ENCODE measurements around the gene RYR3.

Gene RYR3

DNA sequence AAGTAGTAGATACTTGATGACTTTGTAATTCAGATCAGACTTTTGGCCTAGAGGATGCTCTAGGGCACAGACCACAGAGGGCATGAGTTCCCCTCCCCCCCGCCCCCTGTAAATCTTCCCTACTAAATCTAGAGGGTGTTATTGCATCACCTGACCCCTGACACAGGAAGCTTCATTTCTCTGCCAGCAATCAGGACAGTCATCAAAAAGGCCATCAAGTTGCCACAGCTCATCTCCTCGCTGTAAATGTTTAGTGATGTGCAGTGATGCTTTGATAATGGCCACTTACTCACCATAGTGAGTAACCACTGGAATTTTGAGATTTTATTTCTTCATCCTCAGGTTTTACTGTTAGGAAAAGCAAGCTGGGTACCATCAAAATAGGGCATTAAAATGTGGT lies 368.3 kb downstream of the RYR3 start:
- no peak overlapping the region for H3K4me3 ChIP-seq (ENCODE audit: low read length)
- no peak for TF ChIP-seq ZNF274 (IDR thresholded peaks at IDR 0.05; ENCODE audit: low read depth, low read length)

DNA sequence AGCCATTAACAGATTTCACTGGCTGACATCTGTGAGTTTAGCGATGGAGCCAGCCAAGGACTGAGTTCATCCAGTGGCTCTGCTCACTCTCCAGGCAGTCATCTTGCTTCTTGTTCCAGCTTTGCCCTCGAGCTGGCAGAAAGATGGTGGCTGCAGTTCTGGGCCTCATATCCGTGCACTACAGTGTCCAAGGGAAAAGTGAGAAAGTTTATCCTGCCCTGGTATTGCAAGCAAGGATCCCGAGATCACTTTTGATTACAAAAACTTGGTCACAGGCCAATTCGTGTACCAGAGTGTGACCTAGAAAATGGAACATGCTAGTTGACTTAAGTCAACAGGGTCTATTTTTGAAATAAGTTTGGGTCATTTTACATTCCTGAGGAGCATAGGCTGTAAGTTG lies 369.6 kb downstream of the RYR3 start:
- no peak overlapping the region for H3K4me3 ChIP-seq (ENCODE audit: low read length)
- TF ChIP-seq ZNF274 (IDR thresholded peaks at IDR 0.05; ENCODE audit: low read depth, low read length), result no peak

DNA sequence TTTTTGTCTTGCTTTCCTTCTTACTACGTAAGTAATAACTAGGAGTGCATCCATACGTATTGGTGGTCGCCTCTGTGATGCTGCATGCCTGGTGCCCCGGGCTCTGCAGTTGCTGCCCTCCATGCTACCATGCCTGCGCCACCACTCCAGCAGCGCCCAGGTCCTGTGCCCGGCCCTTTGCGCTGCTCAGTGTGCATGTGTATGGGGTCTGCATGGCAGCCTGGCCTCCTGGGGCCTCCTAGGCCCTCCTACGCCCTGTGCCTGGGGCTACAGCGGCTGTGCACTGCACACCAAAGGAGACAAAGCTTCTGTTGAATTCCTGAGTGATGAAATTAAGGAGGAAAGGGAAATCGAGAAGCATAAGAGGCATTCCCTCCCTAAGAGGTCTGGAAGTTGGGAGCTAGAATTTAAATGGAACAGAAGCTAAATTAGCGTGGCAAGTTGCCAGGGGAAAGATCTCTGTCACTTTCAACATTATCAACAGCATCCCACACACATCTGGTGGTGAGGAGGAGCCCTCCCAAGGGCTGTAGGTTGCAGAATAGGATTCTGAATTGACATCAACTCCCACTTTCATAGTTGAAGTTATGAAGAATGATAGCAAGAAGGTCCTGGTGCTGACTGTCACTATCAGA lies 382.5 kb downstream of the RYR3 start:
- no peak overlapping the region for H3K4me3 ChIP-seq (ENCODE audit: low read length)
- no peak for TF ChIP-seq ZNF274 (IDR thresholded peaks at IDR 0.05; ENCODE audit: low read depth, low read length)

DNA sequence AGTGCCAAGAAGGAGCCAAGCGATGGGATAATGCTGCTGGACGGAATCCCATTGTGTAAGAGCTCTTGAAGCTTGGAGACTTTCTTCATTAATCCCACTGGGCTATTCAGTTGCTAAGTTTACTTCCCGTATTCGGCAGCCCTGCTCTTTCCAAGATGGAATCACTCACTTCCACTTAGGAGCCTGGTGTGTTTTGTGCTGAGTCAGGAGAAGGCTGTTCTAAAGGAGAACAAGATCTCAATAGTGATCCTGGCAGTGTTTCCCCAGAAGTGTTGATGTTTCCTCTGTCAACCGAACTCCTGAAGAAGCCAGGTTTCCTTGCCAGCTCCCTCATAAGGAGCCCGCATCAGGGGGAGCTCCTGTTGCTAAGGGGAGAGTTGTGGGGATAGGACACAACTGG lies 387.4 kb downstream of the RYR3 start:
- no peak overlapping the region for H3K4me3 ChIP-seq (ENCODE audit: low read length)

DNA sequence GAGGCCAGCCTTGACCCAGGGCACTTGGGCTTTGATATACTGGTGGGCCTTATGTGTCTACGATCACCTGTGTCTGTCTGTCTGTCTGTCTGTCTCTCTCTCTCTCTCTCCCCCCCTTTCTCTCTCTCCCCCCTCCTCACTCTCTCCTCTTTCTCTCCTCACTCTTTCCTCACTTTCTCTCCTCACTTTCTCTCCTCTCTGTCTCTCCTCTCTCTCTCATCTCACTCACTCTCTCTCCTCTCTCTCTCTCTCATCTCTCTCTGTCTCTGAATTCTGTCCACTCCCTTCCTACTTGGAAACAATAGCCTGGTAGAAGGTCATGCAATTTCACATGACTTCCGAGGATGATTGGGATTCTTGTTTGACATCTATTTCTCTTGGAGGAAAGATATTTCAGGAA lies 388.4 kb downstream of the RYR3 start:
- H3K4me3 ChIP-seq (ENCODE audit: low read length), result no peak overlapping the region
- no peak for TF ChIP-seq ZNF274 (IDR thresholded peaks at IDR 0.05; ENCODE audit: low read depth, low read length)

More for the DNA sequence above, 387.4 kb downstream of the RYR3 start:
- no peak for TF ChIP-seq ZNF274 (IDR thresholded peaks at IDR 0.05; ENCODE audit: low read depth, low read length)

DNA sequence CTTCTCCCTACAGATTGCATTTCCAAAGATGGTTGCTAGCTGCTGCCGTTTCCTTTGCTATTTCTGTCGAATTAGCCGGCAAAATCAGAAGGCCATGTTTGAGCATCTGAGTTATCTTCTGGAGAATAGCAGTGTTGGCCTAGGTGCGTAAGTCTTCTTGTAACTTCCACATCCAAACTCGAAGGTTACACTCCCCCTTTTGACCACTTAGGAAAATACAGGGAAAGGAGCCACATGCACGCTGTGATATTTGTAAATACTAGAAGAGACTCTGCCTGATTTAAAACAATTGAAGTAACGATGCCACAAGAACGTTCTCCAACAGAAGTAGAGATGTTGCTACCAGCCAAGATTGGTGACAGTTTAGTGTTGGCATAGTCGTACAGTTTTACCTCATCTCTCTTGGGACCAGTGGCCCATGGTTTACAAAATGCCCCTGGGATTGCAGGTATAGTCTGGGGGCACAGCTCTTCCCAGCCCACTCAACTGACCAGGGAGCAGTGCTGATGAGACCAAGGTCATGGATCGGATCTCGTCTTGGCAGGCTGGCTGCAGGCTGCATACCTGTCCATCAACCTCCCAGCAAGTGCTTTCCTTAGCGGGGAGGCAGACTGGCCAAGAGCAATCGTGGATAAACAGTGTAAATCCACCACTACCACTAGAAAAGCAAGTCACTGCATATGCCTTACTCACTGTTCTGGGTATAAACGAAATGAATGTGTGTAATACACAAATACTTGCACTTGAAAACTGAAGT lies 389.1 kb downstream of the RYR3 start:
- H3K4me3 ChIP-seq (ENCODE audit: low read length), result no peak overlapping the region
- TF ChIP-seq ZNF274 (IDR thresholded peaks at IDR 0.05; ENCODE audit: low read depth, low read length), result no peak

DNA sequence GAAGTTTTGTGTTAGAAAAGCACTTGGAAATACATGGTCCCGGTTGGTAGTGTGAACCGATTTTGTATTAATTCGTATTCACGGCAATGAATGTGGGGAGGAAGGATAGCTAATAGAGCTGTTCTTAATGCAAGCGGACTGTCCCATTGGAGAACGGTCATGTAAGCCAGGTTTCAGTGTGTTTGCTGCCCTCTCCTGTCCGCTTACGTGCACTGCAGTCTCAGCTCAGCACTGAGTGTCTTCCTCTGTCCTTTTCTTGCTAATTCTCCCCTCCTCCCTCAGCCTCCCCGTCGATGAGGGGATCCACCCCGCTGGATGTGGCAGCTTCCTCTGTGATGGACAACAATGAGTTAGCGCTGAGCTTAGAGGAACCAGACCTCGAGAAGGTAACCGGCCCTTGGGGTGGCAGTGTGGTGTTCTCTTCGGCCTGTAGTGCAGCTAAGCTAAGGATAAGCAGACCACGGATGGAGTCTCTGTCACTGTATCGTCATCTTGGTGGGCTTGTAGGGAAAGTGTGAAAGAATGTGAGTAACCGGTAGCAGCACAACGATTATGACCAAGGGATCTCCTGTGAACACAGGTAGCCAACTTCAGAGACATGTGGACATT lies 390.0 kb downstream of the RYR3 start:
- TF ChIP-seq ZNF274 (IDR thresholded peaks at IDR 0.05; ENCODE audit: low read depth, low read length), result no peak
- no peak overlapping the region for H3K4me3 ChIP-seq (ENCODE audit: low read length)

DNA sequence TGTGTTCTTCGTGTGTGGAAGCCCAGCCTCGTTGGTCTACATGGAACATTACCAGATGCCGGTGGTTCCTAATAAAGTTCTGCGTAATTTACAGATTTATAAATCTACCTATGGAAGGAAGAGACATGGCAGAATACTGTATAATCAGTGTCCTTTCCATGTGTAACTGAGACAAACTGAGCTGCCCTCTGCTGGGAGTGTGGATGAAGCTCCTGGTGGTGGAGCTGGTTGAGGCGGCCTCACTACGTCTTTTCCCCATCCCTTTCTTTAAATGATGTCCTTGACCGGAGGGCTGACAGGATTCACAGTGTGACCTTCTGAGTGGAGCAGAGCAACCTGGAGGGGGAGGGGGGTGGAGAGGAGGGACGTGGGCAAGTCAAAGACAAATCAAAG lies 390.5 kb downstream of the RYR3 start:
- TF ChIP-seq ZNF274 (IDR thresholded peaks at IDR 0.05; ENCODE audit: low read depth, low read length), result no peak
- H3K4me3 ChIP-seq (ENCODE audit: low read length), result no peak overlapping the region

DNA sequence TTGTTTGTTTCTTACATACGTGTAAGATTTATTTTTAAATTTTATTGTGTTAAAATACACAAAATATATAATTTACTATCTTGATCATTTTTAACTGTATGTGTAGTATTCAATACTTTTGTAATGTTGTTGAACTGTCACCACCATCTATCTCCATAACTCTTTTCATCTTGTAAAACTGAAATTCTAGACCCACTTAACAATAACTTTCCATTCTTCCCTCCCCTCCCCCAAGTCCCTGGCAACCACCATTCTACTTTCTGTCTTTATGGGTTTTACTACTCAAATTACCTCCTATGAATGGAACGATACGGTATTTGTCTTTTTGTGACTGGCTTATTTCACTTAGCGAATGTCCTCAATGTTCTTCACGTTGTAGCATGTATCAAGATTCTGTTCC lies 395.4 kb downstream of the RYR3 start:
- H3K4me3 ChIP-seq (ENCODE audit: low read length), result no peak overlapping the region
- TF ChIP-seq ZNF274 (IDR thresholded peaks at IDR 0.05; ENCODE audit: low read depth, low read length), result no peak

DNA sequence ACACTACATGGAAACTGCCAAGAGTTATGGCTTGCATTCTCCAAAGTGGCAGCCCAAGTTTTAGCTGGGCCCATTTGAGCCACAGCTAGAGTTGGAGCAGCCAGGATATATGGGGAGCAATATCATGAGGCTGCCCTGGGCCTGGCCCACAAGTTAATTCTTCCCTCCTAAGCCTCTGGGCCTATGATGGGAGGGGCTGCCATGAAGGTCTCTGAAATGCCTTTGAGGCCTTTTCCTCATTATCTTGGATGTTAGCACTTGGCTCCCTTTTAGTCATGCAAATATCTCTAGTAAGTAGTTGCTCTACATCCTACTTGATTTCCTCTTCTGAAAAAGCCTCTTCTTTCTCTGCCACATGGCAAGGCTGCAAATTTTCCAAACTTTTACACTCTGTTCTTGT lies 400.0 kb downstream of the RYR3 start:
- H3K4me3 ChIP-seq (ENCODE audit: low read length), result no peak overlapping the region
- no peak for TF ChIP-seq ZNF274 (IDR thresholded peaks at IDR 0.05; ENCODE audit: low read depth, low read length)

DNA sequence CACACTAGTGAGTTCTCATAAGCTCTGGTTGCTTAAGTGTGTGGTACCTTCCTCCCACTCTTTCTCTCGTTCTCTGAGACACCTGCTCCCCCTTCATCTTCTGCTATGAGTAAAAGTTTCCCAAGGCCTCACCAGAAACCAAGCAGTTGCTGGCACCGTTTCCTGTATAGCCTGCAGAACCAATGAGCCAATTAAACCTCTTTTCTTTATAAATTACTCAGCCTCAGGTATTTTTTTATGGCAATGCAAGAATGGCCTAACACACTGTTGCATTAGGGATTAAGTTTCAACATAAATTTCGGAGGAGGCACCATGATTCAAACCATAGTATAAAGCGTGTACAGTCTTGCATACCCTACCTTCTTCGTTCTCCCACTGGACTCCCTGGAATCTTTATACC lies 405.3 kb downstream of the RYR3 start:
- TF ChIP-seq ZNF274 (IDR thresholded peaks at IDR 0.05; ENCODE audit: low read depth, low read length), result no peak

DNA sequence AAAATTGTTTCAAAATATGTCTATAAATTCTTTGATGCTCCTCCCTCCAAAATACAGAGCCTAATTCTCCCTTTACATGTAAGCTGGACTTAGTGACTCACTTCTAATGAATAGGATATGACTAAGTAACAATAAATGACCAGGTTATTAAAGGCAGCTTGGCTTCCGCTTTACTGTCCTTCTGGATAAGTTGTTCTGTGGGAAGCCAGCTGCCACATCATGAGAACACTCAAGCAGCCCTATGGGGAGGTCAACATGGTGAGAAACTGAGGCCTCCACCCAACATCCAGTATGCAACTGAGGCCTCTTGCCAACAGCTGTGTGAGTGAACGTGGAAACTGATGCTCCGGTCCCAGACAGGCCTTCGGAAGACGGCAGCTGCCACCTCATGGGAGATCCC lies 410.2 kb downstream of the RYR3 start:
- no peak for TF ChIP-seq ZNF274 (IDR thresholded peaks at IDR 0.05; ENCODE audit: low read depth, low read length)
- no peak overlapping the region for H3K4me3 ChIP-seq (ENCODE audit: low read length)

More for the DNA sequence above, 405.3 kb downstream of the RYR3 start:
- H3K4me3 ChIP-seq (ENCODE audit: low read length), result no peak overlapping the region

DNA sequence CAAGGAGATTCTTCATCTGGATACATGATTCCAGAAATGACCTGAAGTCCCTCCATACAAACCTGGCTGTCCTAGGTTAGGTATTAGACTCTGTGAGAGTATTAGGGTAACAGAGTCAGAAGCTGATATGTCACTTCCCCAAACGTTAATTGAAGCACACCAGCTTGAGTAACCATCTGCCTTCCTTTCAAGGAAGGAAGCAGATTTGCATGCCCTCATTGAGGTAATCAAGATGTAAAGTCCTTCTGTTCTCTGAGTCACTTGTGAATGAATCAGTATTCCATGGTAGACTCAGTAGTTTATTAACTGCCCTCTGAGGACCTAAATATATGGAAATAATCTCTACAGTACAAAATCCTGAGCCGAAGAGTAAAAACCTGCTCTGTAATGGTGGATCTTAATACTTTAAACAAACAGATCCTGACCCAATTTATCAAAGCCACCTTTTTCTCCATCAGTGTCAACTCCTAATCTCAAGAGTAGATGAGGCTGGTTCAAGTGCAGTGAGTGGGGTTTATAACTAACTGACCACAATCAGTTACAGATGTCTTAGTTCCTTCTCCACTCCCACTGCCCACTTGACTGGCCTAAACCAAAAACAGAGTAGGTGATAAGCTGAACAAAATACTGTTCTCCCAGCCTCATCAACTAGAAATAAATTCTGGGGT lies 411.4 kb downstream of the RYR3 start:
- no peak overlapping the region for H3K4me3 ChIP-seq (ENCODE audit: low read length)

DNA sequence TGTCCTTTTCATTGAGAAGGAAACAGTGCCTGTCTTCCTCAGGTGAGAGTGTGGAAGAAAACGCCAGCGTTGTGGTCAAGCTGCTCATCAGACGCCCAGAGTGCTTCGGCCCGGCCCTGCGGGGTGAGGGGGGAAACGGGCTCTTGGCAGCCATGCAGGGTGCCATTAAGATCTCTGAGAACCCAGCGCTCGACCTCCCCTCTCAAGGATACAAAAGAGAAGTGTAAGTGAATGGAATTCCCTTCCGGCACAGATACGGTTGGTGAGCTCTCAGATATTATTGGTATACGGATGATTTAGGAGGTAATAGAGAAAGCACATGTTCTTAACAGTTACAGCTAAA lies 411.9 kb downstream of the RYR3 start:
- no peak overlapping the region for H3K4me3 ChIP-seq (ENCODE audit: low read length)
- TF ChIP-seq ZNF274 (IDR thresholded peaks at IDR 0.05; ENCODE audit: low read depth, low read length), result no peak

More for the DNA sequence above, 411.4 kb downstream of the RYR3 start:
- TF ChIP-seq ZNF274 (IDR thresholded peaks at IDR 0.05; ENCODE audit: low read depth, low read length), result no peak
